ENCODE data around the gene GATA6. TPM values are rescaled to one million over a fixed set of nuclear protein-coding genes. Genes with fewer than 3 reads are reported as not detected.
A peak's percentile ranks its signal among the peaks of the same experiment; 100 is the strongest.

Gene GATA6
- total and polyA plus RNA-seq, 2 of the 13 experiments (the other 11 are each of a cell fraction or from before 2014, with no cell fraction given): 0.84 to 3.2 TPM

DNA sequence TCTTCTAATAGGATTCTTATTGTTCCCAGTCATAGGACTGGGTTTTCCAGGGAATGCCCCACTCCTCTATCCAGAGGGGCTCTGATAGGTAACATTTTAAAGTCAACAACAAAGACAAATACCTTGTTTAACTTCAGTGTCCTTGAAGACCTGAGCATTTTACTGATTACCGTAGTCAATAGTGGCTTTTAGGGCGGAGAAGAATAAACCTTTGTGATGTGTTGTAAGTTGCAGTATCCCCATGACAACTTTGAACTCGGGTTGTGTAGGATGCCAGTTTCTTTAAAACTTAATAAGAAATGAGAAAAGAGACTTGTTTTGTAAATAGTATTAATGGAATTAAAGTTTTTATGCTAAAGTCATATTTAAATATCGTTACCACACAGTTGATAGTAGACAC is 6.0 kb downstream of the GATA6 start:
- Histone ChIP-seq H3K4me3 (replicated peaks in 1 of 3; ENCODE audit: insufficient read depth in 1 of 3, low read depth in 2 of 3, low read length in 3 of 3) (peak overlapping the region in 1 of 3 experiments; percentile 3; a peak in 1 of 6 replicates), H2AFZ (ENCODE audit: low read length) (no peak overlapping the region), H3K4me2 (ENCODE audit: low read depth, low read length) (peak overlapping the region; percentile 39), H3K36me3 (replicated peaks in 1 of 2; ENCODE audit: control insufficient read depth in 1 of 2, insufficient read depth in 2 of 2, low read length in 2 of 2) (no peaks in the 10 kb centered on the region; a peak in 1 of 5 replicates), H3K9ac (ENCODE audit: insufficient read depth, low read depth, low read length) (peak overlapping the region; percentile 45; the same call in 1 of the 2 replicates), H3K27ac (ENCODE audit: extremely low read length, insufficient read depth, low read length) (peak overlapping the region; percentile 58), H3K9me3 (ENCODE audit: low read length) (no peaks in the 10 kb centered on the region), H4K20me1 (ENCODE audit: insufficient read depth, low read length) (no peaks in the 10 kb centered on the region), H3K27me3 (ENCODE audit: control insufficient read depth in 1 of 2, insufficient read depth in 2 of 2, low read length in 2 of 2) (no peaks in the 10 kb centered on the region), H3K79me2 (ENCODE audit: insufficient read depth, low read length) (peaks cover 3% of the 10 kb centered on the region), H3K4me1 (ENCODE audit: insufficient read depth, low read length) (peaks cover 36% of the 10 kb centered on the region)
- intact Hi-C loops (cut with micrococcal nuclease; ENCODE audit: unreplicated experiment): loop anchor here (10.0 kb wide), 2 partner anchors 109 to 151 kb away; no protein-coding TSS in a partner anchor
- CTCF ChIA-PET (ENCODE audit: low intra/inter-chr PET ratio, low total read pairs): no interaction called here
- in situ Hi-C loops (cut with HindIII; ENCODE audit: extremely low pct_ligation_motif_present, low pct_unique_long_range_greater_than_20kb): no loop called here
- WGBS (ENCODE audit: low lambda C conversion rate): 13% methylated on average over 4 of the region's 4 CpGs
- ATAC-seq (peak; percentile 76), FAIRE-seq (peak; percentile 90), DNase-seq (ENCODE audit: low spot score) (peak; percentile 92)
- BruUV-seq (replicated peaks): no TSS peak
- POLR2A ChIA-PET: interaction anchor here (1.0 to 1.4 kb wide), 2 partner anchors 14 to 19 kb away, joined by 3 to 4 read pairs; no protein-coding TSS in a partner anchor
- TF ChIP-seq ZNF264 (CRISPR knock-in tag; IDR thresholded peaks at IDR 0.05) (no peak), SIX4 (CRISPR knock-in tag; IDR thresholded peaks at IDR 0.05) (no peak), ZSCAN5A (CRISPR knock-in tag; IDR thresholded peaks at IDR 0.05; ENCODE audit: borderline replicate concordance) (no peak), USF2 (IDR thresholded peaks at IDR 0.05; ENCODE audit: low read depth, low read length) (no peak), USF2 (CRISPR knock-in tag; IDR thresholded peaks at IDR 0.05; ENCODE audit: borderline replicate concordance) (no peak), RBM22 (optimal IDR thresholded peaks at IDR 0.05; ENCODE audit: low read length) (no peak), ZNF737 (CRISPR knock-in tag; IDR thresholded peaks at IDR 0.05; ENCODE audit: borderline replicate concordance) (no peak), GATAD1 (CRISPR knock-in tag; IDR thresholded peaks at IDR 0.05) (peak; percentile 28; the same call in 1 of the 2 replicates), BHLHE40 (IDR thresholded peaks at IDR 0.05; ENCODE audit: low read length) (no peak), ZNF296 (CRISPR knock-in tag; conservative IDR thresholded peaks at IDR 0.05) (no peak), XRCC5 (optimal IDR thresholded peaks at IDR 0.05; ENCODE audit: low read length) (no peak), SRF (IDR thresholded peaks at IDR 0.05; ENCODE audit: low read depth, low read length) (no peak), STAG1 (CRISPR knock-in tag; IDR thresholded peaks at IDR 0.05) (0 out of 2 replicates have a peak, but pooled peaks have one; percentile 8), SIN3A (IDR thresholded peaks at IDR 0.05; ENCODE audit: borderline replicate concordance, low read depth, low read length) (no peak), MIER2 (CRISPR knock-in tag; IDR thresholded peaks at IDR 0.05) (0 out of 2 replicates have a peak, but pooled peaks have one; percentile 17), CCDC6 (CRISPR knock-in tag; IDR thresholded peaks at IDR 0.05) (no peak), NFE2L2 (IDR thresholded peaks at IDR 0.05; ENCODE audit: low read length) (no peak), AFF4 (CRISPR knock-in tag; IDR thresholded peaks at IDR 0.05) (no peak), SCMH1 (CRISPR knock-in tag; IDR thresholded peaks at IDR 0.05; ENCODE audit: borderline replicate concordance) (no peak)
